H9 (cell line): ENCODE results near the gene CALN1. TPM values are rescaled to one million over a fixed set of nuclear protein-coding genes. Genes with fewer than 3 reads are reported as not detected.

ENCODE experiments used
- DNase-seq: peaks from one replicate; pipeline ENCODE4 v3.0.0-alpha.2; 2017
- H2AFZ ChIP-seq: one replicate; pipeline ENCODE4 v1.6.1; 2013; ENCODE audit warnings: mild to moderate bottlenecking, low read length, control low read depth, moderate library complexity
- H2AK5ac ChIP-seq: 2 replicates; pipeline ENCODE4 v1.6.1; 2013; ENCODE audit warnings: low read length, control low read depth, mixed read lengths; ENCODE audit not compliant: insufficient read length
- H2BK120ac ChIP-seq: one replicate; pipeline ENCODE4 v1.6.1; 2013; ENCODE audit warnings: low read depth, mild to moderate bottlenecking, low read length, control low read depth, inconsistent platforms; ENCODE audit not compliant: poor library complexity, severe bottlenecking
- H2BK12ac ChIP-seq: 2 replicates; pipeline ENCODE4 v1.6.1; 2013; ENCODE audit warnings: low read length, control low read depth, mixed read lengths, low read depth; ENCODE audit not compliant: insufficient read length
- H2BK15ac ChIP-seq: 2 replicates; pipeline ENCODE4 v1.6.1; 2013; ENCODE audit warnings: low read depth, low read length, control low read depth
- H2BK20ac ChIP-seq: one replicate; pipeline ENCODE4 v1.6.1; 2013; ENCODE audit warnings: low read depth, mild to moderate bottlenecking, low read length, control low read depth, inconsistent platforms; ENCODE audit not compliant: poor library complexity, severe bottlenecking
- H2BK5ac ChIP-seq: 2 replicates; pipeline ENCODE4 v1.6.1; 2013; ENCODE audit warnings: low read length, control low read depth, mixed read lengths; ENCODE audit not compliant: insufficient read length
- H3K14ac ChIP-seq: 2 replicates; pipeline ENCODE4 v1.6.1; 2013; ENCODE audit warnings: low read length, control low read depth; ENCODE audit not compliant: insufficient read depth
- H3K18ac ChIP-seq: 2 replicates; pipeline ENCODE4 v1.6.1; 2013; ENCODE audit warnings: low read depth, mild to moderate bottlenecking, mixed read lengths, low read length, control low read depth; ENCODE audit not compliant: insufficient read length
- H3K23ac ChIP-seq: 2 replicates; pipeline ENCODE4 v1.6.1; 2013; ENCODE audit warnings: low read length, control low read depth, mixed read lengths, low read depth; ENCODE audit not compliant: insufficient read length
- H3K23me2 ChIP-seq: 2 replicates; pipeline ENCODE4 v1.6.1; 2013; ENCODE audit warnings: low read depth, mild to moderate bottlenecking, mixed read lengths, low read length, control low read depth; ENCODE audit not compliant: insufficient read length, poor library complexity, severe bottlenecking
- H3K27ac ChIP-seq: 2 replicates; pipeline ENCODE4 v1.5.1; 2013; ENCODE audit warnings: low read length, control low read depth, mixed read lengths, low read depth; ENCODE audit not compliant: insufficient read length
- H3K27me3 ChIP-seq: 2 replicates; pipeline ENCODE4 v1.6.1; 2013; ENCODE audit warnings: low read length, control low read depth, inconsistent platforms; ENCODE audit not compliant: insufficient read depth
- H3K4ac ChIP-seq: 2 replicates; pipeline ENCODE4 v1.6.1; 2013; ENCODE audit warnings: low read depth, mild to moderate bottlenecking, control low read depth, inconsistent platforms, low read length, moderate library complexity
- H3K4me1 ChIP-seq: 2 replicates; pipeline ENCODE4 v1.6.1; 2013; ENCODE audit warnings: low read length, control low read depth, inconsistent platforms; ENCODE audit not compliant: insufficient read depth
- H3K4me2 ChIP-seq: 2 replicates; pipeline ENCODE4 v1.6.1; 2013; ENCODE audit warnings: low read length, control low read depth, mixed read lengths; ENCODE audit not compliant: insufficient read length, insufficient read depth
- H3K56ac ChIP-seq: 2 replicates; pipeline ENCODE4 v1.6.1; 2013; ENCODE audit warnings: low read depth, mild to moderate bottlenecking, mixed read lengths, low read length, control low read depth; ENCODE audit not compliant: insufficient read length
- H3K79me1 ChIP-seq: 2 replicates; pipeline ENCODE4 v1.6.1; 2013; ENCODE audit warnings: low read depth, mild to moderate bottlenecking, moderate library complexity, low read length, control low read depth, inconsistent platforms; ENCODE audit not compliant: insufficient read depth, poor library complexity, severe bottlenecking
- H3K79me2 ChIP-seq: 2 replicates; pipeline ENCODE4 v1.6.1; 2013; ENCODE audit warnings: low read length, control low read depth, inconsistent platforms; ENCODE audit not compliant: insufficient read depth
- H3K9ac ChIP-seq: 2 replicates; pipeline ENCODE4 v1.6.1; 2013; ENCODE audit warnings: low read length, control low read depth, mixed read lengths; ENCODE audit not compliant: insufficient read length; ENCODE audit errors: extremely low read depth
- H3K9me3 ChIP-seq: one replicate; pipeline ENCODE4 v1.6.1; 2013; ENCODE audit warnings: low read depth, low read length, inconsistent platforms; ENCODE audit not compliant: control insufficient read depth
- H3T11ph ChIP-seq: one replicate; pipeline ENCODE4 v1.6.1; 2013; ENCODE audit warnings: mild to moderate bottlenecking, low read length, control low read depth, inconsistent platforms
- H4K20me1 ChIP-seq: one replicate; pipeline ENCODE4 v1.6.1; 2013; ENCODE audit not compliant: control insufficient read depth, insufficient read length, insufficient read depth
- H4K5ac ChIP-seq: 2 replicates; pipeline ENCODE4 v1.6.1; 2013; ENCODE audit warnings: low read depth, mild to moderate bottlenecking, mixed read lengths, low read length, control low read depth; ENCODE audit not compliant: insufficient read length
- H4K8ac ChIP-seq: replicated peaks from 2 replicates; pipeline ENCODE4 v1.6.1; 2013; ENCODE audit warnings: low read length, control low read depth, mixed read lengths, low read depth; ENCODE audit not compliant: insufficient read length
- H4K91ac ChIP-seq: 2 replicates; pipeline ENCODE4 v1.6.1; 2013; ENCODE audit warnings: low read depth, mild to moderate bottlenecking, moderate library complexity, mixed read lengths, low read length, control low read depth; ENCODE audit not compliant: insufficient read length
- H3K27ac Mint-ChIP-seq, 3 experiments: 2 replicates in 2 of 3; 3 replicates in 1 of 3; pipeline ENCODE4 v1.8.0; 2020 to 2021; ENCODE audit warnings: mixed read lengths in 3 of 3, mild to moderate bottlenecking in 1 of 3, moderate library complexity in 1 of 3
- H3K27me3 Mint-ChIP-seq: 2 replicates; pipeline ENCODE4 v1.8.0; 2021; ENCODE audit warnings: low read depth, mild to moderate bottlenecking, moderate library complexity, mixed read lengths
- H3K36me3 Mint-ChIP-seq, 3 experiments: 2 replicates in 2 of 3; 3 replicates in 1 of 3; pipeline ENCODE4 v1.8.0; 2020 to 2021; ENCODE audit warnings: low read depth in 3 of 3, mixed read lengths in 3 of 3; ENCODE audit not compliant: insufficient read depth in 1 of 3
- H3K4me1 Mint-ChIP-seq, 2 experiments: 2 replicates each; pipeline ENCODE4 v1.8.0; 2020; ENCODE audit warnings: mixed read lengths in 2 of 2
- H3K4me3 Mint-ChIP-seq, 2 experiments: 2 replicates in 1 of 2; 3 replicates in 1 of 2; pipeline ENCODE4 v1.8.0; 2020 to 2021; ENCODE audit warnings: mild to moderate bottlenecking in 2 of 2, mixed read lengths in 2 of 2, moderate library complexity in 1 of 2
- H3K9me3 Mint-ChIP-seq, 2 experiments: 2 replicates in 1 of 2; 3 replicates in 1 of 2; pipeline ENCODE4 v1.8.0; 2020; ENCODE audit warnings: mild to moderate bottlenecking in 2 of 2, mixed read lengths in 2 of 2, moderate library complexity in 1 of 2
- CTCF ChIP-seq: fragments of 200-600 bp; sonication (generic); conservative IDR thresholded peaks from 3 replicates; pipeline ENCODE4 v1.8.0; 2021; ENCODE audit warnings: antibody characterized with exemption, mild to moderate bottlenecking
- WGBS: extraction: QIAGEN DNeasy Blood & Tissue Kit; methylation state at CpG from one replicate; pipeline ENCODE4 v1.1.7; 2013; ENCODE audit warnings: missing lambda C conversion rate, low lambda C conversion rate, mixed read lengths; ENCODE audit not compliant: insufficient read length; ENCODE audit errors: extremely low coverage; 5-methylcytosine and 5-hydroxymethylcytosine counted together
- total RNA-seq: library from RNA; stranded (reverse); gene quantifications from 2 replicates; pipeline ENCODE4 v1.2.1, GENCODE V29; 2021

CALN1 gene
- total RNA-seq, 1 experiment from 2014 or later: 2.8 TPM

- Histone ChIP-seq H4K20me1 (no peaks in the 10 kb centered on the region), H3K9me3 (no peaks in the 10 kb centered on the region), H3K18ac (no peak overlapping the region), H3K4me2 (no peak overlapping the region), H3K4ac (no peak overlapping the region), H3K4me1 (no peaks in the 10 kb centered on the region), H2BK120ac (no peak overlapping the region), H3K9ac (no peak overlapping the region), H2BK20ac (no peak overlapping the region), H3K27ac (no peak overlapping the region), H3K27me3 (no peaks in the 10 kb centered on the region), H4K8ac (no peak overlapping the region), H2BK5ac (no peak overlapping the region), H2BK12ac (no peak overlapping the region), H2BK15ac (no peak overlapping the region), H2AK5ac (no peak overlapping the region), H4K91ac (no peak overlapping the region), H3T11ph (no peak overlapping the region), H3K23me2 (no peaks in the 10 kb centered on the region), H3K79me1 (no peaks in the 10 kb centered on the region), H3K23ac (no peak overlapping the region), H4K5ac (no peak overlapping the region), H2AFZ (no peak overlapping the region), H3K56ac (no peak overlapping the region), H3K14ac (no peak overlapping the region), H3K79me2 (no peaks in the 10 kb centered on the region)
- Mint-ChIP-seq H3K9me3 (no peaks in the 10 kb centered on the region), H3K36me3 (no peaks in the 10 kb centered on the region; a peak in 1 of 7 replicates), H3K27me3 (no peaks in the 10 kb centered on the region; the same call in 1 of the 2 replicates), H3K27ac (no peak overlapping the region), H3K4me3 (no peak overlapping the region), H3K4me1 (peaks cover 22 to 23% of the 10 kb centered on the region in 2 experiments)
- no peak for DNase-seq
- TF ChIP-seq CTCF: no peak
- no CpG with 5 or more reads among the region's 2 CpGs for WGBS
These were observed 583.8 kb downstream of the CALN1 start for GRCh38 chr7:71828361-71828760.
